SK-N-SH treated with all-trans-retinoic acid at 6 μM for 48 hours (cell line): Measurements from ENCODE around the gene PRAF2.

Experiments used
- RARB ChIP-seq: fragments of 250-450 bp; sonication (Bioruptor Pico); IDR thresholded peaks from 2 replicates; pipeline ENCODE4 v1.8.0; 2021; ENCODE audit warnings: mild to moderate bottlenecking, moderate library complexity
- ZFP30 ChIP-seq: fragments of 450-650 bp; formaldehyde crosslinking; IDR thresholded peaks from 2 replicates; pipeline ENCODE4 v1.5.0; 2022; ENCODE audit warnings: mild to moderate bottlenecking, moderate library complexity

DNA sequence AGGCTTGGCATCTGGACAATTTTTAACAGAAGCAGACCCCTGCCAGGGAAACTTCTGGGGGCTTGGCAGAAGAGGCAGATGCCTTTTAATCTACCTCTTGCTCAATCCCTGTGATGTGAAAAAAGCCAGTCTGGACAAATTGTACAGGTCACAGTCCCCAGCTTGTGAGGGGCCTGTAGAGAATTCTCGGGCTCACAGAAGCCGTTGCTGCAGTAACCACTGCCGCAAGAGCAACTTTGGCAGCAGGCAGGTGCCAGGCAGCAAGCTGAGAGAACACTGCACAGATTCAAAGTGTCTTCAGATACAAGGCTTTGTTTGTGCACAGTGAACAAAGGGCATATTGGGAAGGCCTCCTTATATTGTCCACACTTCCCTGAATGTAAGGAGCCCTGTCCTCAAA, 38.0 kb upstream of the PRAF2 start:
- no peak for TF ChIP-seq RARB
- TF ChIP-seq ZFP30 (CRISPR knock-in tag), result no peak
